ENCODE results near the gene TTC34. TPM values are rescaled to one million over a fixed set of nuclear protein-coding genes. Genes with fewer than 3 reads are reported as not detected.
"Not testable (repeated sequence)": the region's sequence is repeated elsewhere in the genome, so short reads cannot be mapped to it uniquely, and the experiment has no call there.

The TTC34 gene
- total RNA-seq, 1 experiment from 2014 or later, result 0.17 TPM

- in situ Hi-C loops (cut with HindIII; ENCODE audit: low sequenced_read_pairs); DNase-seq (ENCODE audit: low spot score): not testable (repeated sequence)
Measured at GRCh38 chr1:2654443-2654948, 147.0 kb downstream of the TTC34 start.

- in situ Hi-C loops (cut with HindIII; ENCODE audit: low sequenced_read_pairs); DNase-seq (ENCODE audit: low spot score): not testable (repeated sequence)
Measured at GRCh38 chr1:2653741-2654442, 147.6 kb downstream of the TTC34 start.

DNA sequence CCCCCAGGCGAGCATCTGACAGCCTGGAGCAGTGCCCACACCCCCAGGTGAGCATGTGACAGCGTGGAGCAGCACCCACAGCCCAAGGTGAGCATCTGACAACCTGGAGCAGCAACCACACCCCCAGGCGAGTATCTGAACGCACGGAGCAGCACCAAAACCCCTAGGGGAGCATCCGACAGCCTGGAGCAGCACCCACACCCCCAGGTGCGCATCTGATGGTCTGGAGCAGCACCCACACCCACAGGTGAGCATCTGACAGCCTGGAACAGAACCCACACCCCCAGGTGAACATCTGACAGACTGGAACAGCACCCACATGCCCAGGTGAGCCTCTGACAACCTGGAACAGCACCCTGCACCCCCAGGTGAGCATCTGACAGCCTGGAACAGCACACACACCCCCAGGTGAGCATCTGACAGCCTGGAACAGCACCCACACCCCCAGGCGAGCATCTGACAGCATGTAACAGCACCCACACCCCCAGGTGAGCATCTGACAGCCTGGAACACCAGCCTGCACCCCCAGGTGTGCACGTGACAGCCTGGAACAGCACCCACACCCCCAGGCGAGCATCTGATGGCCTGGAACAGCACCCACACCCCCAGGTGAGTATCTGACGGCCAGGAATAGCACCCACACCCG lies 148.4 kb downstream of the TTC34 start:
- DNase-seq (ENCODE audit: low spot score); in situ Hi-C loops (cut with HindIII; ENCODE audit: low sequenced_read_pairs): not testable (repeated sequence)

DNA sequence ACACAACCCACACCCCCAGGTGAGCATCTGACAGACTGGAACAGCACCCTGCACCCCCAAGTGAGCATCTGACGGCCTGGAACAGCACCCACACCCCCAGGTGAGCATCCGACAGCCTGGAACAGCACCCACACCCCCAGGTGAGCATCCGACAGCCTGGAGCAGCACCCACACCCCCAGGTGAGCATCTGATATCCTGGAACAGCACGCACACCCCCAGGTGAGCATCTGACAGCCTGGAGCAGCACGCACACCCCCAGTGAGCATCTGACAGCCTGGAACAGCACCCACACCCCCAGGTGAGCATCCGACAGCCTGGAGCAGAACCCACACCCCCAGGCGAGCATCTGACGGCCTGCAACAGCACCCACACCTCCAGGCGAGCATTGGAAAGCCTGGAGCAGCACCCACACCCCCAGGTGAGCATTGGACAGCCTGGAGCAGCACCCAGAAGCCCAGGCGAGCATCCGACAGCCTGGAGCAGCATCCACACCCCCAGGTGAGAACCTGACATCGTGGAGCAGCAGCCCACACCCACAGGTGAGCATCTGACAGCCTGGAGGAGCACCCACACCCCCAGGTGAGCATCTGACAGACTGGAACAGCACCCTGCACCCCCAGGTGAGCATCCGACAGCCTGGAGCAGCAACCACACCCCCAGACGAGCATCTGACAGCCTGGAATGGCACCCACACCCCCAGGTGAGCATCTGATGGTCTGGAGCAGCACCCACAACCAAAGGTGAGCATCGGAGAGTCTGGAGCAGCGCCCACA lies 149.2 kb downstream of the TTC34 start:
- DNase-seq (ENCODE audit: low spot score); in situ Hi-C loops (cut with HindIII; ENCODE audit: low sequenced_read_pairs): not testable (repeated sequence)

DNA sequence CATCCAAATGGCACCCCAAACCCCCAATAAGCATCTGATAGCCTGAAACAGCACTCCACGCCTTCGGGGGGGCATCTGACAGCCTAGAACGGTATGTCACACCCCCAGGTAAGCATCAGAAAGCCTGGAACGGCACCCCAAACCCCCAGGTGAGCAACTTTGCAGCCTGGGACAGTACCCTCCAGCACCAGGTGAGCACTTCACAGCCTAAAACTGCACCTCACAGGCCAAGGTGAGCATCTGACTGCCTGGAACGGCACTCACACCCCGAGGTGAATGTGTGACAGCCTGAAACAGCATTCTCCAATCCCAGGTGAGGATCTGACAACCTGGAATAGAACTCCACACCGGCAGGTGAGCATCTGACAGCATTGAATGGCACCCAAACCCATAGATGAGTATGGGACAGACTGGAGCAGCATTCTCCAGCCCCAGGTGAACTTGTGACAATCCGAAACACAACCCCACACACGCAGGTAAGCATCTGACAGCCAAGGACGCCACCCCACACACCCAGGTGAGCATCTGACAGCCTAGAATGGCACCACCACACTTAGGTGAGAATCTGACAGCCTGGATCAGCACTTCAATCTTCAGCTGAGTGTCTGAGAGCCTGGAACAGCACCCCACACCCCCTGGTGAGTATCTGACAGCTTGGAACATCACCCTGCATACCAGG lies 150.4 kb downstream of the TTC34 start:
- no peak for DNase-seq (ENCODE audit: low spot score)
- in situ Hi-C loops (cut with HindIII; ENCODE audit: low sequenced_read_pairs), result no loop called here

DNA sequence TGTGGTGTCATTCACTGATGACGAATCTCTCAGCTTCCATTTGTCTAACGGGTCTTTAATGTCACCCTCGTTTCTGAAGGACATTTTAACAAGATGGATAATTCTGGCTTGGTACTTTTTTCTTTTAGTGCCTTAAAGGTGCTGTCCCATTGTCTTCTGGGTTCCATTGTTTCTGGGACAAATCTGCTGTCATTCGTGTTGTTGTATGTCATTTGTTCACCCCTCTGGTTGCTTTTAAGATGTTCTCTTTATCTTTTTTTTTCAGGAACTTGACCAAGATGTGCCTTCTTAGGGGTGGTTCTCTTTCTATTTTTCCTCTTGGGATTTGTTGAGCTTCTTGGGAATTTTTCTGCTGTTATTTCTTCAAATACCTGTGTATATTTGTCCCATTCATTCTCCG lies 154.7 kb downstream of the TTC34 start:
- in situ Hi-C loops (cut with HindIII; ENCODE audit: low sequenced_read_pairs), result no loop called here
- no peak for DNase-seq (ENCODE audit: low spot score)

- in situ Hi-C loops (cut with HindIII; ENCODE audit: low sequenced_read_pairs), result no loop called here
- DNase-seq (ENCODE audit: low spot score), result no peak
Measured at GRCh38 chr1:2645776-2646175, 155.7 kb downstream of the TTC34 start.

GRCh38 chr1:2645143-2645542 lies 156.3 kb downstream of the TTC34 start:
- in situ Hi-C loops (cut with HindIII; ENCODE audit: low sequenced_read_pairs), result no loop called here
- no peak for DNase-seq (ENCODE audit: low spot score)

GRCh38 chr1:2644591-2645101 lies 156.8 kb downstream of the TTC34 start:
- no peak for DNase-seq (ENCODE audit: low spot score)
- in situ Hi-C loops (cut with HindIII; ENCODE audit: low sequenced_read_pairs), result no loop called here

GRCh38 chr1:2644171-2644570 lies 157.3 kb downstream of the TTC34 start:
- DNase-seq (ENCODE audit: low spot score), result no peak
- in situ Hi-C loops (cut with HindIII; ENCODE audit: low sequenced_read_pairs), result no loop called here

DNA sequence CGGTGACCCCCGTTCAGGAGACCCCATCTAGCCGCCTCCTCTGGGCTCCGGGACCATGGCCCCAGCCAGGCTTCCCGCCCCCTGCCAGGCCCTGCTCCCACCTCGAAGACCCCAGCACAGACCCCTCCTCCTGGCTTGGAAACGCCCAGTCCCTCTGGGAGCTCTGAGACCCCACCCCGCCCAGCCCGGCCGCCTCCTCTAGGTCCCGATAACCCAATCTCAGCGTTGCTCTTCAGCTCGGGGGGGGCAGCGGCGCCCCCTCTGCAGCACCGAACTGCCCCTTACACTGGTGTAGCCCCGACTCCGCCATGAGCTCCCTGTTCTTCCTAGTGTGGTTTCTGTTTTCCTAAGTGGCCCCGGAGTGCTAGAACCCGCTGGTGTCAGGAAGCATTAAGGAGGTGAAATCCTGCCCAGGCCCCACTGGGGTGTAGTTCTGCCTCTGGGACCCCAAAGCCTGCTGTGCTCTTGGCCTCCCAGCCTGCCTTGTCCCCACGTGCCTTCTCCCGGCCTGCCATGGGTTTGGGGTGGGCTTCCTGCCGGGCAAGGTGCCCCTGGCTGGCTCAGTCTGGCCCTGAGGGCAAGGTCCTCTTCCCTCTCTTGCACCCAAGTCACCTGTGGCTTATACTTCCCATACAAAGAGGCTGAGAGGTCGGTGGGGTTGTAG lies 157.9 kb downstream of the TTC34 start:
- no peak for DNase-seq (ENCODE audit: low spot score)

DNA sequence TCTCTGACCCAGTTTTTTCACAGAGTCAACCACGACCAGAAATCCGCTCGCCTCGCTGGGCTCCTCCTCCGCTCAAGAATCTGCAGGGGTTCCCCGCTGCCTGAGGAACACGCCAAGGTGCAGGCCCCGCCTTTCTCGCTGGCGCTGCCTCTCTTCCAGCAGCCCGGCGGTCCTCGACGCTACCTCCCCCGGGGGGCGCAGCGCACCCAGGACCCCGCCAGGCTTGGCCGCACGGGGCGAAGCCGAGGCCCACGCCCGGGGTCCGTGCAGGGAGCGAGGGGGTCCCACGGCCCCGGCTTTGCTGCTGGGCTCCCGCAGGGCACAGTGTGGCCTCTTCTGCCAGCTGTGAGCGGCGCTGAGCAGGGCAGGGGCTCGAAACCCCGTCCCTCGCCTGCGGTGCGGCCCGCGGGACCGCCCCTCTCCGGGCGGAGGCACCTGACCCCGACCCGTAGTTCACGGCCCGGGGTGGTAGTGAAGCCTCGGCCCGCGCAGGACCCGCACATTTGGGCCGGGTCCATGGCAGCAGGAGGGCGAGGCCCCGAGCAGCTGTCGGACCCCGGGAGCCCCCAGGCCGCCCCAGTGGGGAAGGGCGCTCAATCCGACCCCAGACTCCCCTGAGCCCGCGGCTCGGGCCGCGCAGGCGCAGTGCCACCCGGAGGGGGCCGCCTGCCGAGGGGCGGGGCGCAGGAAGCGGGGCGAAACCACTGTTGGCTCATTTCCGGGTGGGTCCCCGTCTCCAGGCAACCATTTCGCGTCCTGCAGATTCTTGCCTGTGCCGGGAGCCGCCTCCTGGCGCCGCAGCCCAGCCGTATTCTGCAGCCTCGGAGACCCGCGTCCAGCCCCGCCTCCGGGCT lies 158.7 kb downstream of the TTC34 start:
- in situ Hi-C loops (cut with HindIII; ENCODE audit: low sequenced_read_pairs), result no loop called here
- DNase-seq (ENCODE audit: low spot score), result peak; percentile 86

More for the DNA sequence above, 157.9 kb downstream of the TTC34 start:
- in situ Hi-C loops (cut with HindIII; ENCODE audit: low sequenced_read_pairs), result no loop called here

- in situ Hi-C loops (cut with HindIII; ENCODE audit: low sequenced_read_pairs), result no loop called here
- no peak for DNase-seq (ENCODE audit: low spot score)
Measured at GRCh38 chr1:2642131-2642559, 159.3 kb downstream of the TTC34 start.

DNA sequence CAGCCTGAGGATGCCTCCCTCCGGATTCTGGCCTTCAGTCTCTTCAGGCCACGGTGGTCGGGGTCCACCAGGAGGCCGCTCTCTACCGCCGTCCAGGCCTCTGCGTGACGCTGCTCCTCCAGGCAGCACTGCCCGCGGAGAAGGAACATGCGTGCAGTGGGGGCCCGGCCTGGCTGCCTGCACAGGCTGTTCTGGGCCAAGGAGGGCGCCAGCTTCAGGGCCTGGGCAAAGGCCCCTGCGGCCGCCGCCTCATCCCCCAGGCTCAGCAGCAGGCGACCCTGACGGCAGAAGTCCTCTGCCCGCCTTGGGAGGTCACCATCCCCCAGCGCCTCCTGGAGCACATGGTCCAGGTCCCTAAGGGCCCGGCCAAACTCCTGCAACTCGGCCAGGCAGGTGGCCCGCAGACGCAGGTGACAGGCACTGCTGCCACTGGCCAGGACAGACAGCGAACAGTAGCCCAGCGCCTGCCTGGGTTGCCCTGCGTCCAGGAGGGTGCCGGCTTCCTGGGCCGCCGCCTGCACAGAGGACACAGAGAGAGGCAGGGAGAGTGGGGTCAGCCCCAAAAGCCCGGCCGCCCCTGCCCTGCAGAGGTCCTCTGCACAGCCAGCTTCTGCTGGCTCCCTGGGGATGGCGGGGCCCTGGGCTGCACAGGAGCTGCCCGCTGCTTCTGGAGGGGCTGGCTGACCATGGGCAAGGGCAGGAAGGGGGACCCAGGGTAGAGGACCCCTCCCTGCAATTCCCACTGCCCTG lies 159.9 kb downstream of the TTC34 start:
- in situ Hi-C loops (cut with HindIII; ENCODE audit: low sequenced_read_pairs), result no loop called here
- no peak for DNase-seq (ENCODE audit: low spot score)

- in situ Hi-C loops (cut with HindIII; ENCODE audit: low sequenced_read_pairs), result no loop called here
- no peak for DNase-seq (ENCODE audit: low spot score)
Measured at GRCh38 chr1:2640626-2641025, 160.9 kb downstream of the TTC34 start.

GRCh38 chr1:2639607-2640521 lies 161.6 kb downstream of the TTC34 start:
- DNase-seq (ENCODE audit: low spot score), result no peak
- in situ Hi-C loops (cut with HindIII; ENCODE audit: low sequenced_read_pairs), result no loop called here
